ENCODE data around the gene PLEK2. TPM values are rescaled to one million over a fixed set of nuclear protein-coding genes. Genes with fewer than 3 reads are reported as not detected.
A peak's percentile ranks its signal among the peaks of the same experiment; 100 is the strongest.
"Not testable (repeated sequence)": the region's sequence is repeated elsewhere in the genome, so short reads cannot be mapped to it uniquely, and the experiment has no call there.

Gene PLEK2
- total RNA-seq, 1 experiment from 2014 or later = 7.1 TPM

DNA sequence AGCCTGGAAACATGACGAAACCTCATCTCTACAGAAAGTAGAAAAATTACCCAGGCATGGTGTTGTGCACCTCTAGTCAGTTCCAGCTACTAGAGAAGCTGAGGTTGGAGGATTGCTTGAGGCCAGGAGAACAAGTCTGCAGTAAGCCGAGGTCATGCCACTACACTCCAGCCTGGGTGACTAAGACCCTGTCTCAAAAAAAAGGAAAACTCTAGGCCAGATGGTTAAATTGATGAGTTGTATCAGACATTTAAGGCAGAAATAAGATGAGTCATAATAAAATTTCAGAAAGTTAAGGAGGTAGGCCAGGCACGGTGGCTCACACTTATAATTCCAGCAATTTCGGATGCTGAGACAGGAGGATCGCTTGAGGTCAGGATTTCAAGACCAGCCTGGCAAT, 41.1 kb downstream of the PLEK2 start:
- no peak for DNase-seq (ENCODE audit: extremely low read depth, low read depth)

DNA sequence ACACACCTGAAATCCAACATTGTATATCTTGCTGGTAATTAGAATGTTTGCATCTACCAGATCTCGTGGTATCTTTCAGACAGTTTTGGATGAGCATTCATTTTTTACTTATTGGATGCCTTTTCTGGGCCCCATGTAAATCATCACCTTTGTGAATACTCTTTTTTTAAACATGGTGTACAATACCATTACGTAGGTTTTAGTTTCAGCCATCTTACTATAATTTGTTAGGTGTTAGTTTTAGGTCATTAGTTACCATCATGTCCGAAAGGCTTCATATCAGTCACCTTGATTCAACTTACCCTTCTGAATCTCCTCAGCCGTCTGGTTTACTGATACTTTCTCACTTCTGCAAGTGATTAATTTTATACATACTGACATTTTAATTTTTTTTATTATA, 46.5 kb downstream of the PLEK2 start:
- no peak for DNase-seq (ENCODE audit: extremely low read depth, low read depth)

GRCh38 chr14:67360470-67361206, 51.3 kb downstream of the PLEK2 start:
- no peak for DNase-seq (ENCODE audit: extremely low read depth, low read depth)

DNA sequence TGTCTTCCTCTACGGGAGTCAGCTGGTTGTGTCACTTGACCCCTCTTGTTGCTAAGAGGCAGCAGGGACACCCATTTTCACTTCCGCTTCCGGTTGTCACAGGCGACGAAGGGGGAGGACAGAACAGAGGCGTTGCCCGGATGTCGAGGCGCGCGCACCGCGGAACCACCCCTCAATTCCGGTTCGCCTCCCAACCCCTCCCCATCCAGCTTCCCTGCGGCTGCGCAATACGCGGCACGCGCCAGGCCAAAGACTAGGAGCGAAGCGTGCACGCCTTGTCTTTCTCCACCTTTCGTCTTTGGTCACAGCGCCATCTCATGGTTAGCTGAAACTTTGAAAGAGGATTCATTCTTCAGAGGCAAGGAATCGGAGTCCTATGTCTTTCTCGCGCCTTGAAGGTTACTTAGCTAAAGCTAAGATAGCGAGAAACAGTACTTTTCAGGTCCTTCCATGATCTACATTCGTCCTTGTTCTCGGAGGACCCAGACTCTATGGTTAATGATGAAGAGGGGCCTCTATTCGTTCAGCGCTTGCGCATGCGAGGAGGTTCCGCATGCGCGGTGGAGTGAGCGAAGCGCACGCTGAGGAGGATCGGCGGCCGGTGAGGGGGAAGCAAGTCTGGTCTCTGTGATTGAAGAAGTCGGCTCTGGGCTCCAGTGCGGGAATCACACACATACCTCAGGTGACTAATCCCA, 52.0 kb downstream of the PLEK2 start, which contains the start of the genes ATP6V1D and EIF2S1:
TSS of gene ATP6V1D (minus strand) at position 30 of the 695 bp plus-strand sequence. CDS start 106 bp downstream, outside the sequence.
TSS of gene EIF2S1 (plus strand) at position 554 of the 695 bp plus-strand sequence. CDS start 4,440 bp downstream, outside the sequence.
- DNase-seq (ENCODE audit: extremely low read depth, low read depth) = peak; percentile 99

DNA sequence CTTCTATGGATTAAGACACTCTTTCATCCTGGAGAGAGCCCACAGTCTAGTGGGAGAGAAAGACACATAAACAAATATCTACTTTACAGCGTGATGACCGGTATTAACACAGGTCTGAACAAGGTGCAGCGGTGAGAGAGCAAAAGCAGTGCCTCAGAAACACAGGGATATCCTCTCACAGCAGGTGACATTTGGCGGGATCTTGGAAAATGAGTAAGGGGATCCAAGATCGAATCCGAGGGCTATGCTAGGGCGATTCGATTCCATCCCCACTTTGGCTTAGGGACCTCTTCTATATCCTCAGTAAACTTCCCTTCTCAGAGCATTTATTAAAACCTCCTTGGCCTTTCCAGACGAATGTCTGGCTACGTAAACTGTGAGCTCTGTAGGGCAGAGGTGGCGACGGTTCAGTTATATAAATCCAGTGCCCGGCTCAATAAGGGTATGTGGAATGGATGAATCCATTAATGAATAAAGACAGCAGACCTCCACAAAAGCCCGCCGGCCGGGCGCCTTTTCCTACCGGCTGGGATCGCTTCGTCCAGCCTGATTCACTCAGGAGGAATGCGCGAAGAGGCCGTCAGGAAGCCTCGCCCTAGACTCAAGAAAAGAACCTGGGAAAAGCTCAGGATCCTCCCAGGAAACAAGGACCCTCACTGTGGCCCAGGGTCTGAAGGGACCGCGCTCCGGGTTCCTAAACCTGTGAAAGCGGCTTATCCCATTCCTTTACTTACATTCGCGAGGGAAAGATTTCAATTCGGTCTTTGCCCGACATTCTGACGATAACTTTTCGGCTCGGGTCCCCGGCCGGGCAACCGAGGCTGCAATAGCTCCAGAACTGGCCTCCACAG, 52.8 kb downstream of the PLEK2 start:
- DNase-seq (ENCODE audit: extremely low read depth, low read depth) = no peak

DNA sequence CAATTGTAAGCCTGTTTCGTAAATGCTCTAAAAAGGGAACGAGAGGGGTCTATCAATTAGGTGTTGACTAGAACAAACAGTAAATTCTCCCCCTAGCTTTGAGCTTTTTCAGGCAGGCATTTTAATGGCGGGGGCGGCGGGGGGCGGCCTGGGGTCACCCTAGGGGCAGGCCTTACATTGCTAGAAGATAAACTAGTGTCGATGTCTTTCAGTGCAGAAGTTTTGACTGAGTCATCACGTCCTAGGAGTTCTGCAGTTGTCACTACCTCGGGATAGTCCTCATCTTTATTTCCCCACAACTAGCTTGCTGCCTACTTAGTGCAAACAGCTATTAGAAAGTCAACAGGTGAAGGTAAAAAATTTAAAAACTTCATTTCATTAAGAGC, 54.0 kb downstream of the PLEK2 start:
- no peak for DNase-seq (ENCODE audit: extremely low read depth, low read depth)

DNA sequence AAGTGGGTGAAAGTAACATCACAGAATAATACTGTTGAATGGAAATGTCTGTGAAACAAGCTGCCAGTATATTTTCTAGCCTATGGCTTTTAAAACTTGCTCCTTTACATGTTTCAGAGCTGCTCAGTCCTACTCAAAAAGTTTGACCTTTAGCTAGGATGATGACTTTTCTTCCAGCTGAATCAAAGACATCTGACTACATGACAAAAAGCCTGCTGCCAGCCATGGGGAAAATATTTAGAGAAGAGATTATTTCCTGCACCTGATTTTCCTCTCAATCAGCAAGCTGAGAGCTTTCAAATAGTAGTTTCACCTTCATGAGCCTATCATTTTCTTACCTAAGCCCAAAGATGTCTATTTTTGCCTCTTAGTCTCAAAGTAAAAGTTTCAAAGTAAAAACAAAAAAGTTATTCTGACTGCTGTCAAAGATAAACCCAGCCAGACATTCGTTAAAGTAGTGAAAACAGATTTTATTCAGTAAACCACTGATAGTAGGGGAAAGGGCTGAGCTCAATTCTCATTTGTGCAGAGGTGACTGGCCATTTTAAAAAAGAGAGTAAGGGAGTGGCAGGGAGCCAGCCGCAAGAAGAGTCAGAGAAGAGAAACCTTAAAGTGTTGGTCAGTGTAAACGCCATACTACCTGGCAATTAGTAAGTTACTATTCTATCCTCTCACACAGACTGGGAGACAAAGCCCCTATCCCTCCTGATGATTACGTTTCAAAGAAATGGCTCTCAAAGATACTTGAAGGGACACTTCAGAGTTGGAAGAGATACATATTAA, 54.6 kb downstream of the PLEK2 start:
- no peak for DNase-seq (ENCODE audit: extremely low read depth, low read depth)

DNA sequence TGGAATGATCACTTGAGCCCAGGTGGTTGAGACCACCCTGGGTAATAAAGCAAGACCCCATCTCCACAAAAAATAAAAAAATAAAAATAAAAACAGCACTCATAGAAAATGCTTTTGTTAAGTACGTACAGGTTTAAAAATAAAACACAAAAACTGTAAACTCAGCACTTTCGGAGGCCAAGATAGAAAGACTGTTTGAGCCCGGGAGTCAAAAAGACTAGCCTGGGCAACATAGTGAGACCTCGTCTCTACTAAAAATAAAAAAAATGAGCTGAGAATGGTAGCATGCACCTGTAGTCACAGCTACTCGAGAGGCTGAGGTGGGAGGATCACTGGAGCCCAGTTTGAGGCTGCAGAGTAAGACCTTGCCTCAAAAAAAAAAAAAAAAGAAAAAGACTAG, 59.9 kb downstream of the PLEK2 start:
- DNase-seq (ENCODE audit: extremely low read depth, low read depth) = no peak

DNA sequence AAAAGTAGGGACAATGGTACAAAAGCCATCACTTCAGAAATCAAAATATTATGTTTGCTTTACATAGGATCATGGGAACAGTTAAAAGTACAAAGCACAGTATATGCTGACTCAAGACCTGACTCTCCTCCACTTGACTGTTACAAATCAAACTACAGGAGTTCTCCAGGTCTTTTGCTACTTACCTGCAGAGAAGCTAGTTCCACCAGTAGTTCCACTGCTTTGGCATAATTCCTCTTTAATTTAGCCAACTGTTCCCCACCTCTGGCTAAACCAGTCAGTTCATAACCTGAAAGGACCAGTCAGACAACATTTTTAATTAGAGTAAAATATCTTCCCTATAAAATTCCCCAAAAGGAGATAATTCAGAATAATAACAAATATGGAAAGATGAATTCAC, 66.4 kb downstream of the PLEK2 start:
- DNase-seq (ENCODE audit: extremely low read depth, low read depth) = no peak

DNA sequence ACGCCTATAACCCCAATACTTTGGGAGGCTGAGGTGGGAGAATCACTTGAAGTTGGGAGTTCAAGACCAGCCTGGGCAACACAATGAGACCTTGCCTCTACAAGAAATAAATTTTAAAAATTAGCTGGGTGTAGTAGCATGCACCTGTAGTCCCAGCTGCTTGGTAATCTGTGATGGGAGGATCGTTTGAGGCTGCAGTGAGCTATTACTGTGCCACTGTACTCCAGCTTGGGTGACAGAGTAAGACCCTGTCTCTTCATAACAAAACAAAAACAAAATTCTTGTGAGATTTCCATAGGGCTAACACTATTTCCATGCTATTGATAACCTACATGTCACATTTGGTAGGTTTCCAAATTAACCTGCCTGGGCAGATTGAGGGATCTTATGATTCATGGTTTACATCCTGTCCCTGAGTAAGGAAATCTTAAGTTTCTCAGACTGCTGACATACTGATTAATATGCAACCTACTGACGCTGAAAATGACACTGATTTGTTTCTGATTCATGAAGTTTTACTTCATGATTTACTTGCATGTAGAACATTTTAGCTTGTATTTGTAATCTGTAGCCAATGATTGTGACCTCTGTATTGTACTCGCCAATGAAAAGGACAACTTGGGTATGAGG, 68.2 kb downstream of the PLEK2 start:
- no peak for DNase-seq (ENCODE audit: extremely low read depth, low read depth)

DNA sequence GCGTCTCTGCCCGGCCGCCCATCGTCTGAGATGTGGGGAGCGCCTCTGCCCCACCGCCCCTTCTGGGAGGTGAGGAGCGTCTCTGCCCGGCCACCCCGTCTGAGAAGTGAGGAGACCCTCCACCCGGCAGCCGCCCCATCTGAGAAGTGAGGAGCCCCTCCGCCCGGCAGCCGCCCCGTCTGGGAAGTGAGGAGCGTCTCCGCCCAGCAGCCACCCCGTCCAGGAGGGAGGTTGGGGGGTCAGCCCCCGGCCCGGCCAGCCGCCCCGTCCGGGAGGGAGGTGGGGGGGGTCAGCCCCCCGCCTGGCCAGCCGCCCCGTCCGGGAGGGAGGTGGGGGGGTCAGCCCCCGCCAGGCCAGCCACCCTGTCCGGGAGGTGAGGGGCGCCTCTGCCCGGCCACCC, 70.7 kb downstream of the PLEK2 start:
- not testable (repeated sequence) for DNase-seq (ENCODE audit: extremely low read depth, low read depth)

Small RNA genes lying within 50 kb of the gene (small RNA-seq; reads per million reads assigned to genes)
- 0 reads per million in 2 experiments for gene MIR5694
- gene RF00019 = 0 reads per million in 2 experiments

Other genes with a start within 250 kb of the PLEK2 start
- not detected in 2 replicates for gene GARIN2, start 222.7 kb downstream of the PLEK2 start, total RNA-seq (2014; rRNA removed; shearing (Covaris generic))
- 14.5 and 18.3 TPM in 2 replicates for gene PALS1, start 170.7 kb downstream of the PLEK2 start, total RNA-seq (2014; rRNA removed; shearing (Covaris generic))
- gene ATP6V1D, start 52.4 kb downstream of the PLEK2 start, total RNA-seq (2014; rRNA removed; shearing (Covaris generic)) = 80.1 and 98.2 TPM in 2 replicates
- 330 and 343 TPM in 2 replicates for gene EIF2S1, start 51.8 kb downstream of the PLEK2 start, total RNA-seq (2014; rRNA removed; shearing (Covaris generic))
- gene TMEM229B, start 76.6 kb upstream of the PLEK2 start, total RNA-seq (2014; rRNA removed; shearing (Covaris generic)) = 0.07 and 0.20 TPM in 2 replicates
- gene PLEKHH1, start 121.1 kb upstream of the PLEK2 start, total RNA-seq (2014; rRNA removed; shearing (Covaris generic)) = 9.3 and 12.5 TPM in 2 replicates
- gene PIGH, start 188.1 kb upstream of the PLEK2 start, total RNA-seq (2014; rRNA removed; shearing (Covaris generic)) = 27.2 and 39.5 TPM in 2 replicates
- gene ARG2, start 207.8 kb upstream of the PLEK2 start, total RNA-seq (2014; rRNA removed; shearing (Covaris generic)) = 4.8 and 5.2 TPM in 2 replicates